ENCODE data around the gene SSTR3. TPM values are rescaled to one million over a fixed set of nuclear protein-coding genes. Genes with fewer than 3 reads are reported as not detected.

SSTR3 gene
- total RNA-seq, 1 donor = not detected

GRCh38 chr22:37241351-37242142, 29.3 kb upstream of the SSTR3 start:
- no peak for DNase-seq (ENCODE audit: low read depth)
- no peak for TF ChIP-seq CTCF (IDR thresholded peaks at IDR 0.05; ENCODE audit: insufficient read depth, low read length)
- no peak overlapping the region for H3K4me3 ChIP-seq (ENCODE audit: low read depth, low read length)

- H3K4me3 ChIP-seq (ENCODE audit: low read depth, low read length) = no peak overlapping the region
- TF ChIP-seq CTCF (IDR thresholded peaks at IDR 0.05; ENCODE audit: insufficient read depth, low read length) = no peak
- DNase-seq (ENCODE audit: low read depth) = no peak
Measured at GRCh38 chr22:37240941-37241320, 28.7 kb upstream of the SSTR3 start.

GRCh38 chr22:37240240-37240940, 28.1 kb upstream of the SSTR3 start:
- no peak overlapping the region for H3K4me3 ChIP-seq (ENCODE audit: low read depth, low read length)
- no peak for DNase-seq (ENCODE audit: low read depth)
- TF ChIP-seq CTCF (IDR thresholded peaks at IDR 0.05; ENCODE audit: insufficient read depth, low read length) = no peak

- no peak for DNase-seq (ENCODE audit: low read depth)
- no peak for TF ChIP-seq CTCF (IDR thresholded peaks at IDR 0.05; ENCODE audit: insufficient read depth, low read length)
- H3K4me3 ChIP-seq (ENCODE audit: low read depth, low read length) = no peak overlapping the region
Measured at GRCh38 chr22:37239336-37240239, 27.3 kb upstream of the SSTR3 start.

- DNase-seq (ENCODE audit: low read depth) = peak; percentile 43
- H3K4me3 ChIP-seq (ENCODE audit: low read depth, low read length) = no peak overlapping the region
Measured at GRCh38 chr22:37237371-37238268, 25.3 kb upstream of the SSTR3 start.

More at GRCh38 chr22:37237371-37238268, 25.3 kb upstream of the SSTR3 start:
- no peak for TF ChIP-seq CTCF (IDR thresholded peaks at IDR 0.05; ENCODE audit: insufficient read depth, low read length)
